ENCODE measurements around the gene GARIN1A.
"Not testable (repeated sequence)": the region's sequence is repeated elsewhere in the genome, so short reads cannot be mapped to it uniquely, and the experiment has no call there.

GARIN1A gene

GRCh38 chr7:128683738-128684137 is 11.6 kb downstream of the GARIN1A start:
- DNase-seq = not testable (repeated sequence)

- DNase-seq = no peak
These were observed 15.0 kb downstream of the GARIN1A start for GRCh38 chr7:128687131-128687530.

GRCh38 chr7:128688492-128688891 is 16.4 kb downstream of the GARIN1A start:
- no peak for DNase-seq

GRCh38 chr7:128689161-128689935 is 17.3 kb downstream of the GARIN1A start:
- DNase-seq = not testable (repeated sequence)

- no peak for DNase-seq
These were observed 19.1 kb downstream of the GARIN1A start for GRCh38 chr7:128691227-128691626.

- no peak for DNase-seq
These were observed 20.7 kb downstream of the GARIN1A start for GRCh38 chr7:128692623-128693270.

GRCh38 chr7:128693373-128694015 is 21.4 kb downstream of the GARIN1A start:
- no peak for DNase-seq

- DNase-seq = no peak
These were observed 22.6 kb downstream of the GARIN1A start for GRCh38 chr7:128694738-128695137.

- DNase-seq = no peak
These were observed 25.3 kb downstream of the GARIN1A start for GRCh38 chr7:128697302-128697905.

GRCh38 chr7:128699196-128699712 is 27.2 kb downstream of the GARIN1A start:
- DNase-seq = no peak

- no peak for DNase-seq
These were observed 27.8 kb downstream of the GARIN1A start for GRCh38 chr7:128699895-128700294.

GRCh38 chr7:128701062-128701785 is 29.1 kb downstream of the GARIN1A start:
- DNase-seq = no peak

- no peak for DNase-seq
These were observed 31.6 kb downstream of the GARIN1A start for GRCh38 chr7:128703609-128704241.

- no peak for DNase-seq
These were observed 33.8 kb downstream of the GARIN1A start for GRCh38 chr7:128705891-128706333.

GRCh38 chr7:128707752-128708151 is 35.7 kb downstream of the GARIN1A start:
- DNase-seq = no peak

- DNase-seq = no peak
These were observed 36.1 kb downstream of the GARIN1A start for GRCh38 chr7:128708235-128708634.

- DNase-seq = no peak
These were observed 36.7 kb downstream of the GARIN1A start for GRCh38 chr7:128708824-128709223.

- no peak for DNase-seq
These were observed 38.4 kb downstream of the GARIN1A start for GRCh38 chr7:128710481-128710880.

GRCh38 chr7:128713794-128714193 is 41.7 kb downstream of the GARIN1A start:
- no peak for DNase-seq

- no peak for DNase-seq
These were observed 42.8 kb downstream of the GARIN1A start for GRCh38 chr7:128714701-128715495.
